Vagina (tissue), 2 donors: Measurements from ENCODE around the gene SOX12.

Experiments
- CTCF ChIP-seq, 3 experiments: fragments of 450-650 bp in 2 of 3; fragments of 200-600 bp in 1 of 3; sonication (generic) in 1 of 3; IDR thresholded peaks; one replicate each; pipeline ENCODE4 v1.5.1; 2017 to 2019; ENCODE audit warnings: antibody characterized with exemption in 3 of 3, mild to moderate bottlenecking in 2 of 3, moderate library complexity in 2 of 3
- POLR2A ChIP-seq, 2 donors: fragments of 450-650 bp; IDR thresholded peaks; one replicate each; pipeline ENCODE4 v1.6.1; 2017; ENCODE audit warnings: antibody characterized with exemption in 2 of 2, mild to moderate bottlenecking in 2 of 2, moderate library complexity in 2 of 2
- POLR2AphosphoS5 ChIP-seq, 2 donors: sonication (generic); formaldehyde crosslinking; IDR thresholded peaks; one replicate each; pipeline ENCODE4 v1.9.0; 2017; ENCODE audit warnings: antibody characterized with exemption in 2 of 2, mild to moderate bottlenecking in 2 of 2, low read depth in 1 of 2; ENCODE audit not compliant: insufficient read depth in 1 of 2

- TF ChIP-seq CTCF (IDR thresholded peaks at IDR 0.05) (no peak), POLR2AphosphoS5 (IDR thresholded peaks at IDR 0.05; ENCODE audit: insufficient read depth in 1 of 2, low read depth in 1 of 2) (no peak), POLR2A (IDR thresholded peaks at IDR 0.05) (no peak)
Measured at GRCh38 chr20:356745-357144, 31.4 kb downstream of the SOX12 start.
